HG03342 (cell line): Measurements from ENCODE around the gene DIP2C.
"Not testable (repeated sequence)": the region's sequence is repeated elsewhere in the genome, so short reads cannot be mapped to it uniquely, and the experiment has no call there.

Source experiments
- ATAC-seq: cut with Tn5 transposase; IDR thresholded peaks from one replicate; pipeline ENCODE4 v1.9.1; 2021; ENCODE audit warnings: mild to moderate bottlenecking, moderate library complexity; ENCODE audit not compliant: unreplicated experiment

The DIP2C gene

GRCh38 chr10:271201-271600, 418.3 kb downstream of the DIP2C start:
- ATAC-seq, result no peak

GRCh38 chr10:269440-270074, 419.9 kb downstream of the DIP2C start:
- ATAC-seq, result no peak

GRCh38 chr10:267705-268104, 421.8 kb downstream of the DIP2C start:
- ATAC-seq, result no peak

- no peak for ATAC-seq
Observed at GRCh38 chr10:266974-267425, 422.5 kb downstream of the DIP2C start.

GRCh38 chr10:265816-266588, 423.5 kb downstream of the DIP2C start:
- not testable (repeated sequence) for ATAC-seq

GRCh38 chr10:265074-265440, 424.4 kb downstream of the DIP2C start:
- ATAC-seq, result not testable (repeated sequence)

GRCh38 chr10:264160-265073, 425.1 kb downstream of the DIP2C start:
- ATAC-seq, result not testable (repeated sequence)

- no peak for ATAC-seq
Observed at GRCh38 chr10:260819-261429, 428.5 kb downstream of the DIP2C start.

- no peak for ATAC-seq
Observed at GRCh38 chr10:251982-252582, 437.4 kb downstream of the DIP2C start.

GRCh38 chr10:248307-248706, 441.2 kb downstream of the DIP2C start:
- no peak for ATAC-seq

GRCh38 chr10:247480-247879, 442.0 kb downstream of the DIP2C start:
- no peak for ATAC-seq

GRCh38 chr10:246431-246830, 443.0 kb downstream of the DIP2C start:
- ATAC-seq, result no peak

GRCh38 chr10:244227-244626, 445.2 kb downstream of the DIP2C start:
- ATAC-seq, result no peak

- no peak for ATAC-seq
Observed at GRCh38 chr10:241966-242643, 447.4 kb downstream of the DIP2C start.

GRCh38 chr10:241451-241850, 448.0 kb downstream of the DIP2C start:
- ATAC-seq, result no peak

GRCh38 chr10:239109-239508, 450.4 kb downstream of the DIP2C start:
- no peak for ATAC-seq

- ATAC-seq, result no peak
Observed at GRCh38 chr10:235915-236314, 453.6 kb downstream of the DIP2C start.

- ATAC-seq, result no peak
Observed at GRCh38 chr10:234708-235406, 454.6 kb downstream of the DIP2C start.

- no peak for ATAC-seq
Observed at GRCh38 chr10:232878-233277, 456.6 kb downstream of the DIP2C start.
